HEK293T (cell line): ENCODE results near the gene PCBP3.

ENCODE experiments used
- ARNT ChIP-seq: fragments of 450-650 bp; IDR thresholded peaks from 2 replicates; pipeline ENCODE4 v1.6.1; 2017; ENCODE audit warnings: mild to moderate bottlenecking
- BHLHE40 ChIP-seq: fragments of 450-650 bp; IDR thresholded peaks from 2 replicates; pipeline ENCODE4 v1.6.1; 2016; ENCODE audit warnings: mild to moderate bottlenecking, moderate library complexity, borderline replicate concordance
- CTBP1 ChIP-seq: fragments of 450-650 bp; IDR thresholded peaks from 2 replicates; pipeline ENCODE4 v1.6.1; 2016; ENCODE audit warnings: borderline replicate concordance
- ELF4 ChIP-seq: fragments of 450-650 bp; IDR thresholded peaks from 2 replicates; pipeline ENCODE4 v1.6.1; 2017; ENCODE audit warnings: antibody characterized with exemption
- FOXA1 ChIP-seq: fragments of 450-650 bp; IDR thresholded peaks from 2 replicates; pipeline ENCODE4 v1.6.1; 2016; ENCODE audit warnings: mild to moderate bottlenecking
- FOXK2 ChIP-seq: fragments of 450-650 bp; IDR thresholded peaks from 2 replicates; pipeline ENCODE4 v1.6.1; 2016; ENCODE audit warnings: mild to moderate bottlenecking
- FOXM1 ChIP-seq: fragments of 450-650 bp; IDR thresholded peaks from 2 replicates; pipeline ENCODE4 v1.6.1; 2017; ENCODE audit warnings: mild to moderate bottlenecking, borderline replicate concordance
- HDGF ChIP-seq: fragments of 450-650 bp; IDR thresholded peaks from 2 replicates; pipeline ENCODE4 v1.6.1; 2017; ENCODE audit warnings: antibody characterized with exemption, borderline replicate concordance
- NFRKB ChIP-seq: fragments of 450-650 bp; IDR thresholded peaks from 2 replicates; pipeline ENCODE4 v1.6.1; 2016; ENCODE audit warnings: mild to moderate bottlenecking, moderate library complexity
- SP1 ChIP-seq: fragments of 450-650 bp; IDR thresholded peaks from 2 replicates; pipeline ENCODE4 v1.6.1; 2017
- SUZ12 ChIP-seq: fragments of 450-650 bp; IDR thresholded peaks from 2 replicates; pipeline ENCODE4 v1.6.1; 2016; ENCODE audit warnings: mild to moderate bottlenecking
- TF ChIP-seq, protein P1 (sequence below): fragments of 450-650 bp; IDR thresholded peaks from 2 replicates; pipeline ENCODE4 v1.6.1; 2016

DNA sequence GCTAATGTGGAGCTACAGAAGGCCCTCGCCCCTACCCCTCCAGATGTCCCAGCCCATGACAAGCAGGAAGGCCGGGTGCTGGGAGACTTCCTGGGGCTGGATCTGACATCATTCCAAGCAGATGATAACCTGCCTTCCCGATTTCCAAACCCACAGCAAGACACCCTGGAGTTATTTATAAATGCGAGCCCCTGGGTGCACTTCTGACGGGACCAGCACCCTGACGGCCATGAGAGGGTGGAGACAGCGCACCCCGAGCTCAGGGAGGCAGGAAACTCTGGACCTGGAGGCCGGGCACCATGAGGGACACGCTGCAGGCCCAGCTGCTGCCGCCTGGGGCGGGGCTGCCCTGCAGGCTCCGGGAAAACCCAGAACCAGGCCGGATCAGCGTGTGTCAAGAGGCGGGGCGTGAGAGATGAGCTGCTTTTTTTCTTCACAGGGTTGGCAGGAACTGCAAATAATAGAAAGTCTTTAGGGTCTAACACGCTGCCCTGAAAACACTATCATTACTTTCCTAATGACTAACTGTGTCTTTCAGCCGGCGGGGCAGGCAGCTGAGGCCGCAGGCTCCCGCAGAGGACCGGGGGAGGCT, 2.5 kb upstream of the PCBP3 start:
- no peak for TF ChIP-seq SP1
- TF ChIP-seq HDGF = no peak
- no peak for TF ChIP-seq ARNT
- TF ChIP-seq FOXM1 = no peak
- TF ChIP-seq SUZ12 = no peak
- TF ChIP-seq, protein P1, sequence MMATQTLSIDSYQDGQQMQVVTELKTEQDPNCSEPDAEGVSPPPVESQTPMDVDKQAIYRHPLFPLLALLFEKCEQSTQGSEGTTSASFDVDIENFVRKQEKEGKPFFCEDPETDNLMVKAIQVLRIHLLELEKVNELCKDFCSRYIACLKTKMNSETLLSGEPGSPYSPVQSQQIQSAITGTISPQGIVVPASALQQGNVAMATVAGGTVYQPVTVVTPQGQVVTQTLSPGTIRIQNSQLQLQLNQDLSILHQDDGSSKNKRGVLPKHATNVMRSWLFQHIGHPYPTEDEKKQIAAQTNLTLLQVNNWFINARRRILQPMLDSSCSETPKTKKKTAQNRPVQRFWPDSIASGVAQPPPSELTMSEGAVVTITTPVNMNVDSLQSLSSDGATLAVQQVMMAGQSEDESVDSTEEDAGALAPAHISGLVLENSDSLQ = no peak
- TF ChIP-seq FOXK2 = no peak
- no peak for TF ChIP-seq BHLHE40
- no peak for TF ChIP-seq NFRKB
- TF ChIP-seq ELF4 = no peak
- TF ChIP-seq CTBP1 = no peak
- TF ChIP-seq FOXA1 = no peak
